ENCODE data around the gene GAK. TPM values are rescaled to one million over a fixed set of nuclear protein-coding genes. Genes with fewer than 3 reads are reported as not detected.

The GAK gene
- total RNA-seq, 1 experiment from 2014 or later: 86.6 TPM

- intact Hi-C loops (cut with micrococcal nuclease; ENCODE audit: unreplicated experiment): no loop called here
- CTCF ChIA-PET: no interaction called here
- H3K4me1 ChIP-seq (ENCODE audit: control insufficient read depth, insufficient read depth, low read length): no peaks in the 10 kb centered on the region
- H3K9me3 ChIP-seq (ENCODE audit: control insufficient read depth, insufficient read depth, low read depth, low read length): no peaks in the 10 kb centered on the region
- POLR2A ChIA-PET: no interaction called here
- TF ChIP-seq CTCF (IDR thresholded peaks at IDR 0.05) (no peak), REST (IDR thresholded peaks at IDR 0.05; ENCODE audit: insufficient read depth in 1 of 2, low read depth in 2 of 2, low read length in 1 of 2) (no peak), TCF7L2 (IDR thresholded peaks at IDR 0.05; ENCODE audit: low read depth, low read length) (no peak), POLR2AphosphoS5 (IDR thresholded peaks at IDR 0.05; ENCODE audit: low read depth, low read length) (no peak), SIN3A (IDR thresholded peaks at IDR 0.05; ENCODE audit: borderline replicate concordance, insufficient read depth, low read depth, low read length) (no peak)
- DNase-seq (ENCODE audit: low read depth, low spot score) (no peak), ATAC-seq (no peak)
- no peaks in the 10 kb centered on the region for H3K27me3 ChIP-seq (ENCODE audit: control insufficient read depth, insufficient read depth, low read length)
- H3K4me3 ChIP-seq (ENCODE audit: low read depth in 2 of 2, low read length in 2 of 2): no peak overlapping the region
- no peaks in the 10 kb centered on the region for H3K36me3 ChIP-seq (ENCODE audit: control insufficient read depth, insufficient read depth, low read length)
- in situ Hi-C loops (cut with HindIII; ENCODE audit: low pct_unique_long_range_greater_than_20kb, low sequenced_read_pairs): no loop called here
- no TSS peak for BruUV-seq (replicated peaks)
- no peak overlapping the region for H3K27ac ChIP-seq (ENCODE audit: low read length)
Observed at GRCh38 chr4:856225-856901, 75.8 kb downstream of the GAK start.

- no peaks in the 10 kb centered on the region for H3K4me1 ChIP-seq (ENCODE audit: control insufficient read depth, insufficient read depth, low read length)
- intact Hi-C loops (cut with micrococcal nuclease; ENCODE audit: unreplicated experiment): no loop called here
- no peak overlapping the region for H3K4me3 ChIP-seq (ENCODE audit: low read depth in 2 of 2, low read length in 2 of 2)
- DNase-seq (ENCODE audit: low read depth, low spot score) (no peak), ATAC-seq (no peak)
- no peak overlapping the region for H3K27ac ChIP-seq (ENCODE audit: low read length)
- ChIA-PET POLR2A (no interaction called here), CTCF (no interaction called here)
- BruUV-seq (replicated peaks): no TSS peak
- no peaks in the 10 kb centered on the region for H3K9me3 ChIP-seq (ENCODE audit: control insufficient read depth, insufficient read depth, low read depth, low read length)
- no peaks in the 10 kb centered on the region for H3K27me3 ChIP-seq (ENCODE audit: control insufficient read depth, insufficient read depth, low read length)
- no peaks in the 10 kb centered on the region for H3K36me3 ChIP-seq (ENCODE audit: control insufficient read depth, insufficient read depth, low read length)
- in situ Hi-C loops (cut with HindIII; ENCODE audit: low pct_unique_long_range_greater_than_20kb, low sequenced_read_pairs): no loop called here
- TF ChIP-seq CTCF (IDR thresholded peaks at IDR 0.05): no peak
- TF ChIP-seq SIN3A (IDR thresholded peaks at IDR 0.05; ENCODE audit: borderline replicate concordance, insufficient read depth, low read depth, low read length): no peak
- no peak for TF ChIP-seq REST (IDR thresholded peaks at IDR 0.05; ENCODE audit: insufficient read depth in 1 of 2, low read depth in 2 of 2, low read length in 1 of 2)
- TF ChIP-seq POLR2AphosphoS5 (IDR thresholded peaks at IDR 0.05; ENCODE audit: low read depth, low read length): no peak
- no peak for TF ChIP-seq TCF7L2 (IDR thresholded peaks at IDR 0.05; ENCODE audit: low read depth, low read length)
Observed at GRCh38 chr4:855880-856224, 76.3 kb downstream of the GAK start.

All from Panc1 (cell line).